Trophoblast cell (in vitro differentiated cells and primary cell): Measurements from ENCODE around the gene ARMH1.

Experiments used
- DNase-seq, 2 donors: peaks; one replicate each; pipeline ENCODE4 v3.0.0-alpha.2; 2016
- H2AFZ ChIP-seq: 2 replicates; pipeline ENCODE4 v1.6.1; 2013; ENCODE audit warnings: low read length, moderate library complexity, mild to moderate bottlenecking; ENCODE audit not compliant: insufficient read depth, poor library complexity
- H2AK5ac ChIP-seq: 2 replicates; pipeline ENCODE4 v1.6.1; 2013; ENCODE audit warnings: mild to moderate bottlenecking, low read length
- H2BK120ac ChIP-seq: 2 replicates; pipeline ENCODE4 v1.6.1; 2013; ENCODE audit warnings: low read length, mild to moderate bottlenecking, moderate library complexity; ENCODE audit not compliant: insufficient read depth, poor library complexity
- H2BK12ac ChIP-seq: 2 replicates; pipeline ENCODE4 v1.6.1; 2013; ENCODE audit warnings: mild to moderate bottlenecking, low read length, moderate library complexity
- H2BK5ac ChIP-seq: 2 replicates; pipeline ENCODE4 v1.6.1; 2013; ENCODE audit warnings: low read length, low read depth, moderate library complexity, mild to moderate bottlenecking; ENCODE audit not compliant: poor library complexity
- H3K14ac ChIP-seq: 2 replicates; pipeline ENCODE4 v1.6.1; 2013; ENCODE audit warnings: mild to moderate bottlenecking, low read length
- H3K18ac ChIP-seq: 2 replicates; pipeline ENCODE4 v1.6.1; 2013; ENCODE audit warnings: mild to moderate bottlenecking, low read length
- H3K23ac ChIP-seq: 2 replicates; pipeline ENCODE4 v1.6.1; 2013; ENCODE audit warnings: low read length
- H3K27ac ChIP-seq: 2 replicates; pipeline ENCODE4 v1.5.1; 2013; ENCODE audit warnings: low read depth, mild to moderate bottlenecking, inconsistent platforms, low read length, moderate library complexity
- H3K27me3 ChIP-seq: 2 replicates; pipeline ENCODE4 v1.6.1; 2013; ENCODE audit warnings: inconsistent platforms, mild to moderate bottlenecking, low read length, moderate library complexity; ENCODE audit not compliant: insufficient read depth
- H3K36me3 ChIP-seq, 2 experiments: 1 replicate in 1 of 2; 2 replicates in 1 of 2; pipeline ENCODE4 v1.6.1; 2013; ENCODE audit warnings: low read length in 2 of 2, mild to moderate bottlenecking in 2 of 2, moderate library complexity in 1 of 2; ENCODE audit not compliant: insufficient read depth in 2 of 2, control insufficient read depth in 1 of 2
- H3K4ac ChIP-seq: 2 replicates; pipeline ENCODE4 v1.6.1; 2013; ENCODE audit warnings: low read depth, mild to moderate bottlenecking, low read length, moderate library complexity
- H3K4me1 ChIP-seq, 2 experiments: 1 replicate in 1 of 2; 2 replicates in 1 of 2; pipeline ENCODE4 v1.6.1; 2013; ENCODE audit warnings: low read length in 2 of 2, mild to moderate bottlenecking in 2 of 2, moderate library complexity in 1 of 2; ENCODE audit not compliant: insufficient read depth in 2 of 2, control insufficient read depth in 1 of 2
- H3K4me2 ChIP-seq: 2 replicates; pipeline ENCODE4 v1.6.1; 2013; ENCODE audit warnings: inconsistent platforms, mild to moderate bottlenecking, low read length, moderate library complexity
- H3K4me3 ChIP-seq: 2 replicates; pipeline ENCODE4 v1.5.1; 2013; ENCODE audit warnings: mild to moderate bottlenecking, low read depth, low read length, inconsistent platforms
- H3K79me1 ChIP-seq: one replicate; pipeline ENCODE4 v1.6.1; 2013; ENCODE audit warnings: low read length
- H3K79me2 ChIP-seq: 2 replicates; pipeline ENCODE4 v1.6.1; 2013; ENCODE audit warnings: low read length, mild to moderate bottlenecking; ENCODE audit not compliant: control insufficient read depth, insufficient read depth, poor library complexity
- H3K9ac ChIP-seq: 2 replicates; pipeline ENCODE4 v1.6.1; 2013; ENCODE audit warnings: mild to moderate bottlenecking, low read length
- H3K9me3 ChIP-seq: 2 replicates; pipeline ENCODE4 v1.6.1; 2013; ENCODE audit warnings: low read depth, mild to moderate bottlenecking, control low read depth, inconsistent platforms, low read length; ENCODE audit not compliant: insufficient read depth
- H4K12ac ChIP-seq: 2 replicates; pipeline ENCODE4 v1.6.1; 2013; ENCODE audit warnings: low read depth, mild to moderate bottlenecking, low read length, moderate library complexity
- H4K8ac ChIP-seq: 2 replicates; pipeline ENCODE4 v1.6.1; 2013; ENCODE audit warnings: low read depth, mild to moderate bottlenecking, low read length, moderate library complexity
- H4K91ac ChIP-seq: one replicate; pipeline ENCODE4 v1.6.1; 2013; ENCODE audit warnings: low read depth, mild to moderate bottlenecking, low read length, moderate library complexity
- WGBS: extraction: QIAGEN DNeasy Blood & Tissue Kit; methylation state at CpG from one replicate; pipeline ENCODE4 v1.1.7; 2013; ENCODE audit warnings: missing lambda C conversion rate; ENCODE audit not compliant: insufficient read length, insufficient coverage; ENCODE audit errors: extremely low coverage; 5-methylcytosine and 5-hydroxymethylcytosine counted together

Gene ARMH1

GRCh38 chr1:44631333-44631646 lies 43.2 kb upstream of the ARMH1 start:
- H3K79me2 ChIP-seq = peaks cover 2% of the 10 kb centered on the region
- peak overlapping the region; percentile 88 for H4K8ac ChIP-seq
- DNase-seq = peak in 1 of 2 donors; percentile 77
- H3K27ac ChIP-seq = peak overlapping the region; percentile 90
- peaks cover 0 to 8% of the 10 kb centered on the region in 2 experiments for H3K4me1 ChIP-seq
- H3K36me3 ChIP-seq = peaks cover 14 to 22% of the 10 kb centered on the region in 2 experiments
- peak overlapping the region; percentile 78 for H3K4me3 ChIP-seq
- peak overlapping the region; percentile 78 for H3K9ac ChIP-seq
- no peak overlapping the region for H2BK12ac ChIP-seq
- peak overlapping the region; percentile 37 for H2BK5ac ChIP-seq
- H4K91ac ChIP-seq = peak overlapping the region; percentile 84
- H2AFZ ChIP-seq = peak overlapping the region; percentile 63
- H3K4ac ChIP-seq = peak overlapping the region; percentile 50
- H3K9me3 ChIP-seq = no peaks in the 10 kb centered on the region
- H2AK5ac ChIP-seq = peak overlapping the region; percentile 6
- WGBS = no CpG with 5 or more reads among the region's 8 CpGs
- H4K12ac ChIP-seq = peak overlapping the region; percentile 87
- no peak overlapping the region for H3K23ac ChIP-seq
- H3K4me2 ChIP-seq = peak overlapping the region; percentile 59
- H2BK120ac ChIP-seq = peak overlapping the region; percentile 18
- H3K14ac ChIP-seq = peak overlapping the region; percentile 78
- H3K18ac ChIP-seq = peak overlapping the region; percentile 48
- H3K27me3 ChIP-seq = no peaks in the 10 kb centered on the region
- peaks cover 11% of the 10 kb centered on the region for H3K79me1 ChIP-seq

GRCh38 chr1:44631647-44632539 lies 42.6 kb upstream of the ARMH1 start:
- H3K4me1 ChIP-seq = peaks cover 0 to 8% of the 10 kb centered on the region in 2 experiments
- peaks cover 20 to 28% of the 10 kb centered on the region in 2 experiments for H3K36me3 ChIP-seq
- H3K18ac ChIP-seq = peak overlapping the region; percentile 69
- no CpG with 5 or more reads among the region's 88 CpGs for WGBS
- peak overlapping the region; percentile 18 for H2BK120ac ChIP-seq
- peak overlapping the region; percentile 87 for H3K9ac ChIP-seq
- H3K23ac ChIP-seq = no peak overlapping the region
- no peaks in the 10 kb centered on the region for H3K27me3 ChIP-seq
- H3K79me2 ChIP-seq = peaks cover 2% of the 10 kb centered on the region
- peak; percentile 85 to 90 for DNase-seq
- H2BK12ac ChIP-seq = no peak overlapping the region
- no peaks in the 10 kb centered on the region for H3K9me3 ChIP-seq
- peak overlapping the region; percentile 84 for H4K91ac ChIP-seq
- H4K8ac ChIP-seq = peak overlapping the region; percentile 88
- peak overlapping the region; percentile 87 for H4K12ac ChIP-seq
- peak overlapping the region; percentile 47 for H2BK5ac ChIP-seq
- H2AFZ ChIP-seq = peak overlapping the region; percentile 63
- no peak overlapping the region for H2AK5ac ChIP-seq
- peak overlapping the region; percentile 90 for H3K27ac ChIP-seq
- H3K4me3 ChIP-seq = peak overlapping the region; percentile 78
- peak overlapping the region; percentile 91 for H3K4me2 ChIP-seq
- H3K14ac ChIP-seq = peak overlapping the region; percentile 78
- H3K79me1 ChIP-seq = peaks cover 11% of the 10 kb centered on the region
- peak overlapping the region; percentile 50 for H3K4ac ChIP-seq

GRCh38 chr1:44632598-44632997 lies 41.9 kb upstream of the ARMH1 start:
- WGBS = no CpG with 5 or more reads among the region's 9 CpGs
- peak overlapping the region; percentile 69 for H3K4me3 ChIP-seq
- H3K4ac ChIP-seq = peak overlapping the region; percentile 50
- no peaks in the 10 kb centered on the region for H3K9me3 ChIP-seq
- no peak overlapping the region for H4K12ac ChIP-seq
- DNase-seq = no peak
- no peak overlapping the region for H3K23ac ChIP-seq
- peaks cover 11% of the 10 kb centered on the region for H3K79me1 ChIP-seq
- H2AK5ac ChIP-seq = no peak overlapping the region
- peak overlapping the region; percentile 45 for H3K14ac ChIP-seq
- H3K36me3 ChIP-seq = peaks cover 27 to 35% of the 10 kb centered on the region in 2 experiments
- no peaks in the 10 kb centered on the region for H3K27me3 ChIP-seq
- H3K9ac ChIP-seq = peak overlapping the region; percentile 87
- H2BK12ac ChIP-seq = no peak overlapping the region
- peaks cover 2% of the 10 kb centered on the region for H3K79me2 ChIP-seq
- peak overlapping the region; percentile 91 for H3K4me2 ChIP-seq
- peak overlapping the region; percentile 7 for H2BK120ac ChIP-seq
- H3K4me1 ChIP-seq = peaks cover 0 to 8% of the 10 kb centered on the region in 2 experiments
- H2BK5ac ChIP-seq = peak overlapping the region; percentile 47
- H4K8ac ChIP-seq = peak overlapping the region; percentile 68
- peak overlapping the region; percentile 62 for H4K91ac ChIP-seq
- peak overlapping the region; percentile 59 for H2AFZ ChIP-seq
- H3K18ac ChIP-seq = no peak overlapping the region
- H3K27ac ChIP-seq = no peak overlapping the region

GRCh38 chr1:44634606-44635189 lies 39.8 kb upstream of the ARMH1 start:
- peaks cover 2% of the 10 kb centered on the region for H3K79me2 ChIP-seq
- no peak overlapping the region for H2BK12ac ChIP-seq
- H3K4me1 ChIP-seq = peaks cover 0 to 8% of the 10 kb centered on the region in 2 experiments
- no peak overlapping the region for H2BK120ac ChIP-seq
- no peak for DNase-seq
- H3K9ac ChIP-seq = peak overlapping the region; percentile 43
- peaks cover 40 to 52% of the 10 kb centered on the region in 2 experiments for H3K36me3 ChIP-seq
- H3K14ac ChIP-seq = no peak overlapping the region
- H3K4ac ChIP-seq = no peak overlapping the region
- H3K18ac ChIP-seq = no peak overlapping the region
- no peak overlapping the region for H3K27ac ChIP-seq
- H4K12ac ChIP-seq = no peak overlapping the region
- H3K4me2 ChIP-seq = no peak overlapping the region
- H3K23ac ChIP-seq = no peak overlapping the region
- H4K8ac ChIP-seq = no peak overlapping the region
- no CpG with 5 or more reads among the region's 3 CpGs for WGBS
- no peak overlapping the region for H3K4me3 ChIP-seq
- H4K91ac ChIP-seq = no peak overlapping the region
- no peak overlapping the region for H2BK5ac ChIP-seq
- H2AFZ ChIP-seq = no peak overlapping the region
- peaks cover 11% of the 10 kb centered on the region for H3K79me1 ChIP-seq
- no peaks in the 10 kb centered on the region for H3K9me3 ChIP-seq
- H3K27me3 ChIP-seq = no peaks in the 10 kb centered on the region
- no peak overlapping the region for H2AK5ac ChIP-seq
